SJCRH30 (cell line): Measurements from ENCODE around the gene PDE4C. TPM values are rescaled to one million over a fixed set of nuclear protein-coding genes. Genes with fewer than 3 reads are reported as not detected.

Experiments
- DNase-seq, 2 experiments: peaks; one replicate each; pipeline ENCODE4 v3.0.0-alpha.2; 2015 to 2020
- H3K27ac ChIP-seq: fragments of 250-450 bp; sonication (Bioruptor Pico); 2 replicates; pipeline ENCODE4 v1.5.1; 2020; ENCODE audit warnings: mild to moderate bottlenecking, moderate library complexity
- H3K27me3 ChIP-seq: fragments of 250-450 bp; sonication (Bioruptor Pico); 2 replicates; pipeline ENCODE4 v1.5.1; 2020; ENCODE audit warnings: mild to moderate bottlenecking, moderate library complexity
- H3K36me3 ChIP-seq: fragments of 250-450 bp; sonication (Bioruptor Pico); 2 replicates; pipeline ENCODE4 v1.5.1; 2020; ENCODE audit warnings: mild to moderate bottlenecking, moderate library complexity
- H3K4me1 ChIP-seq: fragments of 250-450 bp; sonication (Bioruptor Pico); 2 replicates; pipeline ENCODE4 v1.5.1; 2020; ENCODE audit warnings: mild to moderate bottlenecking, moderate library complexity
- H3K4me3 ChIP-seq: fragments of 250-450 bp; sonication (Bioruptor Pico); 2 replicates; pipeline ENCODE4 v1.5.1; 2020; ENCODE audit warnings: mild to moderate bottlenecking, moderate library complexity
- H3K9me3 ChIP-seq: fragments of 250-450 bp; sonication (Bioruptor Pico); replicated peaks from 2 replicates; pipeline ENCODE4 v1.5.1; 2020; ENCODE audit warnings: mild to moderate bottlenecking, moderate library complexity
- total RNA-seq: library from RNA; depleted of rRNA; stranded (reverse); fragments of >200 nt; shearing (Covaris generic); gene quantifications from 2 replicates; pipeline ENCODE4 v1.2.3, GENCODE V29; 2014

Gene PDE4C
- total RNA-seq, 1 experiment from 2014 or later: 1.3 TPM

GRCh38 chr19:18203408-18203862 lies 22.8 kb downstream of the PDE4C start:
- Histone ChIP-seq H3K4me1 (peaks cover 4% of the 10 kb centered on the region; the same call in 1 of the 2 replicates), H3K4me3 (peak overlapping the region; percentile 56), H3K27ac (no peak overlapping the region), H3K9me3 (no peaks in the 10 kb centered on the region), H3K36me3 (no peaks in the 10 kb centered on the region), H3K27me3 (0 out of 2 replicates have a peak, but pooled peaks cover 3% of the 10 kb centered on the region)
- DNase-seq: peak; percentile 30 to 36

- H3K4me1 ChIP-seq: peaks cover 4% of the 10 kb centered on the region; the same call in 1 of the 2 replicates
- DNase-seq: peak; percentile 48 to 62
- 0 out of 2 replicates have a peak, but pooled peaks cover 3% of the 10 kb centered on the region for H3K27me3 ChIP-seq
- H3K36me3 ChIP-seq: no peaks in the 10 kb centered on the region
- no peaks in the 10 kb centered on the region for H3K9me3 ChIP-seq
- no peak overlapping the region for H3K27ac ChIP-seq
- H3K4me3 ChIP-seq: peak overlapping the region; percentile 56
These were observed 23.3 kb downstream of the PDE4C start for GRCh38 chr19:18202778-18203407.

- Histone ChIP-seq H3K4me3 (no peak overlapping the region), H3K9me3 (no peaks in the 10 kb centered on the region), H3K4me1 (peaks cover 4% of the 10 kb centered on the region; the same call in 1 of the 2 replicates), H3K27me3 (0 out of 2 replicates have a peak, but pooled peaks cover 3% of the 10 kb centered on the region), H3K36me3 (no peaks in the 10 kb centered on the region), H3K27ac (no peak overlapping the region)
- no peak for DNase-seq
These were observed 23.9 kb downstream of the PDE4C start for GRCh38 chr19:18202397-18202777.

GRCh38 chr19:18198374-18198773 lies 27.9 kb downstream of the PDE4C start:
- Histone ChIP-seq H3K4me3 (no peak overlapping the region), H3K4me1 (peaks cover 4% of the 10 kb centered on the region; the same call in 1 of the 2 replicates), H3K27me3 (0 out of 2 replicates have a peak, but pooled peaks cover 3% of the 10 kb centered on the region), H3K36me3 (no peaks in the 10 kb centered on the region), H3K9me3 (no peaks in the 10 kb centered on the region), H3K27ac (no peak overlapping the region)
- no peak for DNase-seq

GRCh38 chr19:18197941-18198340 lies 28.3 kb downstream of the PDE4C start:
- Histone ChIP-seq H3K4me3 (no peak overlapping the region), H3K4me1 (peaks cover 1% of the 10 kb centered on the region; the same call in 1 of the 2 replicates), H3K9me3 (no peaks in the 10 kb centered on the region), H3K27ac (no peak overlapping the region), H3K36me3 (no peaks in the 10 kb centered on the region), H3K27me3 (no peaks in the 10 kb centered on the region)
- no peak for DNase-seq

- DNase-seq: no peak
- Histone ChIP-seq H3K36me3 (no peaks in the 10 kb centered on the region), H3K27me3 (no peaks in the 10 kb centered on the region), H3K27ac (no peak overlapping the region), H3K9me3 (no peaks in the 10 kb centered on the region), H3K4me1 (no peaks in the 10 kb centered on the region), H3K4me3 (no peak overlapping the region)
These were observed 28.9 kb downstream of the PDE4C start for GRCh38 chr19:18197306-18197705.

GRCh38 chr19:18196511-18196845 lies 29.8 kb downstream of the PDE4C start:
- Histone ChIP-seq H3K27ac (no peak overlapping the region), H3K9me3 (no peaks in the 10 kb centered on the region), H3K4me1 (no peaks in the 10 kb centered on the region), H3K36me3 (no peaks in the 10 kb centered on the region), H3K27me3 (no peaks in the 10 kb centered on the region), H3K4me3 (no peak overlapping the region)
- no peak for DNase-seq

- no peaks in the 10 kb centered on the region for H3K4me1 ChIP-seq
- H3K36me3 ChIP-seq: no peaks in the 10 kb centered on the region
- H3K27me3 ChIP-seq: no peaks in the 10 kb centered on the region
- no peak overlapping the region for H3K27ac ChIP-seq
- DNase-seq: peak; percentile 37 to 44
- no peak overlapping the region for H3K4me3 ChIP-seq
- H3K9me3 ChIP-seq: no peaks in the 10 kb centered on the region
These were observed 31.5 kb downstream of the PDE4C start for GRCh38 chr19:18194554-18195238.

GRCh38 chr19:18194181-18194530 lies 32.1 kb downstream of the PDE4C start:
- no peaks in the 10 kb centered on the region for H3K4me1 ChIP-seq
- no peak for DNase-seq
- peak overlapping the region; percentile 80 for H3K4me3 ChIP-seq
- H3K27ac ChIP-seq: no peak overlapping the region
- H3K36me3 ChIP-seq: no peaks in the 10 kb centered on the region
- no peaks in the 10 kb centered on the region for H3K9me3 ChIP-seq
- H3K27me3 ChIP-seq: no peaks in the 10 kb centered on the region

GRCh38 chr19:18193388-18194180 lies 32.7 kb downstream of the PDE4C start:
- H3K4me1 ChIP-seq: no peaks in the 10 kb centered on the region
- H3K4me3 ChIP-seq: peak overlapping the region; percentile 80
- peak; percentile 42 to 47 for DNase-seq
- H3K27ac ChIP-seq: peak overlapping the region; percentile 29; the same call in 1 of the 2 replicates
- H3K36me3 ChIP-seq: no peaks in the 10 kb centered on the region
- no peaks in the 10 kb centered on the region for H3K27me3 ChIP-seq
- H3K9me3 ChIP-seq: no peaks in the 10 kb centered on the region

GRCh38 chr19:18192673-18193387 lies 33.4 kb downstream of the PDE4C start, which contains the start of gene MPV17L2:
MPV17L2 (plus strand) TSS chr19:18193218; CDS start chr19:18193282, 64 bp downstream.
- Histone ChIP-seq H3K27ac (peak within 1 kb of the TSS; percentile 29), H3K27me3 (no peaks in the 10 kb centered on the region), H3K36me3 (no peaks in the 10 kb centered on the region), H3K9me3 (no peaks in the 10 kb centered on the region), H3K4me3 (peak within 1 kb of the TSS; percentile 80), H3K4me1 (no peaks in the 10 kb centered on the region)
- DNase-seq: peak; percentile 100

GRCh38 chr19:18191640-18192062 lies 34.6 kb downstream of the PDE4C start:
- Histone ChIP-seq H3K4me1 (no peaks in the 10 kb centered on the region), H3K9me3 (no peaks in the 10 kb centered on the region), H3K27ac (no peak overlapping the region), H3K36me3 (no peaks in the 10 kb centered on the region), H3K27me3 (peaks cover 5% of the 10 kb centered on the region; the same call in 1 of the 2 replicates), H3K4me3 (peak overlapping the region; percentile 53)
- no peak for DNase-seq

GRCh38 chr19:18190278-18190677 lies 36.0 kb downstream of the PDE4C start:
- Histone ChIP-seq H3K4me1 (no peaks in the 10 kb centered on the region), H3K27ac (no peak overlapping the region), H3K27me3 (peaks cover 15% of the 10 kb centered on the region), H3K36me3 (no peaks in the 10 kb centered on the region), H3K4me3 (no peak overlapping the region), H3K9me3 (no peaks in the 10 kb centered on the region)
- no peak for DNase-seq

- no peak overlapping the region for H3K27ac ChIP-seq
- H3K27me3 ChIP-seq: peaks cover 33% of the 10 kb centered on the region
- H3K4me3 ChIP-seq: no peak overlapping the region
- H3K36me3 ChIP-seq: no peaks in the 10 kb centered on the region
- no peak for DNase-seq
- no peaks in the 10 kb centered on the region for H3K9me3 ChIP-seq
- no peaks in the 10 kb centered on the region for H3K4me1 ChIP-seq
These were observed 40.7 kb downstream of the PDE4C start for GRCh38 chr19:18185538-18185937.
